ENCODE results near the gene CHIA.
A peak's percentile ranks its signal among the peaks of the same experiment; 100 is the strongest.
"Not testable (repeated sequence)": the region's sequence is repeated elsewhere in the genome, so short reads cannot be mapped to it uniquely, and the experiment has no call there.

CHIA gene

DNA sequence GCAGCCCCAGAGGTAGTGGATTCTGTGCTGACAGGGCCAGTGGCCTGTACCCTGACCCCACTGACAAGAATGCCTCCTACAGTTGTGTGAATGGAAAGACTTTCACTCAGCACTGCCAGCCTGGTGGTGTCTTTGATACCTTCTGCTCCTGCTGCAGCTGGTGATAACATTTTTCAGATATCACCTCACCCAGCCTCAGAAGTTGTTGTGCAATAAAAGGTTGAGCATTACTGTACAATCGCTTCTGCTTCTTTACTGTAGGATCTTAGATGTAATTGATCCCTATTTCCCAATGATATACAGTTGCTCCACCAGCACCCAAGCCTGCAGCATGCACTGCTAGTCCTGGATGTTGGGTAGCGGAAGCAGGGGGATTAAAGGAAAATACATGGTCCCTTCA lies 4.8 kb upstream of the CHIA start:
- DNase-seq (ENCODE audit: low spot score) = no peak

DNA sequence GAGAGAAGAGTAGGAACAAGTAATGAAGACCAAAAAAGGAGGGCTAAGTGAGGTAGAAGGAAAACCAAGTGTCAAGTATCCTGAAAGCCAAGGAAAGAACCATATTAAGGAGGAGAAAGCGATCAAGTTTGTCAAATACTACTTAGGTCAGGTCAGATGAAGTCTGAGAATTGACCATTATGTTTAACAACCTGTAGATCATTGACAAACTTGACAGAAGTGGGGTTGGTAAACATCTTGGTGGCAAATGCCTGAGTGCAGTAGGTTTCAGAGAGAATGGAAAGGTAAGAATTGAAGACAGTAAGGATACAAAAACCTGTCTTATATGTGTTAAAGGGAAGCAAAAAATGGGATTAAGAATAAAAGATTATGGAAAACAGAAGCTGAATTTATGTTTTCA lies 3.7 kb upstream of the CHIA start:
- DNase-seq (ENCODE audit: low spot score) = no peak

DNA sequence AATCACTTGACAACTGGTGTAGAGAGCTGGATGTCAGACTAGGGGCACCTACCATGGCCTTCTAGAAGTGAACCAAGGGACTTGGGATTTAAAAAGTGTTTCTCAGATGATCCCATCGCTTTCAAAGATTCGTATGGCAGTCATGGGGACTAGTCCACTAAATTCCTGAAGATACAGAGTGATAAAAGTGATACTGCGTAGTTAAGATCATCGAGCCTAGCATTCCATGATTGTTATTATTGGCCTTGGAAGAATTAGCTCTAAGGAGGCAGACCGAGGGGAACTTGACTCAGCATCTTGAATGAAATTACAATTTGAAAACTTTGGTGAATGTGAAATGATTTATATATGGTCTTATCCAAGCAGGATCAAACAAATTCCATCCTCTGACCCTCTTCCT lies 1.3 kb upstream of the CHIA start:
- no peak for DNase-seq (ENCODE audit: low spot score)

- no peak for DNase-seq (ENCODE audit: low spot score)
Observed at GRCh38 chr1:111290104-111290503, 547 bp upstream of the CHIA start.

DNA sequence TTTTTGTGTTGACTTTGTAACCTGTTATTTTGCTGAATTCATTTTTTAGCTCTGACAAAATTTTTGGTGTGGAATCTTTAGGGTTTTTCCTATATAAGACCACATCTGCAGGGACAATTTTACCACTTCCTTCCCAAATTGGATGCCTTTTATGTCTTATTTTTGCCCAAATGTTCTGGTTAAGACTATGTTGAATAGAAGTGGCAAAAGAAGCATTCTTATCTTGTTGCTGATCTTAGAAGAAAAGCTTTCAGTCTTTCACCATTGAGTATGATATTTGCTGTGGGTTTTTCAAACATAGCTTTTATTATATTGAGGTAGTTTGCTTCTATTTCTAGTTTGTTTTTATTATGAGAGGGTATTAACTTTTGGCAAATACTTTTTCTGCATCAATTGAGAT lies 3.7 kb downstream of the CHIA start:
- DNase-seq (ENCODE audit: low spot score) = no peak

- no peak for DNase-seq (ENCODE audit: low spot score)
Observed at GRCh38 chr1:111302374-111302773, 11.7 kb downstream of the CHIA start.

GRCh38 chr1:111309690-111310089 lies 19.0 kb downstream of the CHIA start:
- DNase-seq (ENCODE audit: low spot score) = no peak

DNA sequence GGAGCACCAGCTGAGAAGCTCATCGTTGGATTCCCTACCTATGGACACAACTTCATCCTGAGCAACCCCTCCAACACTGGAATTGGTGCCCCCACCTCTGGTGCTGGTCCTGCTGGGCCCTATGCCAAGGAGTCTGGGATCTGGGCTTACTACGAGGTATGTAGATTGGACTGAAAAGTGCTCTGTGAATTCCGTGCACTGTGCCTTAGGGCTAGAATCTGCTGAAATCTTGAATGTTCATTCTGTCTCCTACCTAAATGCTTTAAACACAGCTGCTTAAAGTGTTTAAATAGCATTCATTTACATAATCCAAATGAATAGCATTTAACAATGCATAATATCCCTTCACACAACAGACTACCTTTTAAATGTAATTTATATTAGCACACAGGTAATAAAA lies 27.9 kb downstream of the CHIA start:
- no peak for DNase-seq (ENCODE audit: low spot score)

- no peak for DNase-seq (ENCODE audit: low spot score)
Observed at GRCh38 chr1:111320066-111320879, 29.6 kb downstream of the CHIA start.

- DNase-seq (ENCODE audit: low spot score) = no peak
Observed at GRCh38 chr1:111323231-111323630, 32.6 kb downstream of the CHIA start.

GRCh38 chr1:111332190-111332589 lies 41.5 kb downstream of the CHIA start:
- DNase-seq (ENCODE audit: low spot score) = no peak

DNA sequence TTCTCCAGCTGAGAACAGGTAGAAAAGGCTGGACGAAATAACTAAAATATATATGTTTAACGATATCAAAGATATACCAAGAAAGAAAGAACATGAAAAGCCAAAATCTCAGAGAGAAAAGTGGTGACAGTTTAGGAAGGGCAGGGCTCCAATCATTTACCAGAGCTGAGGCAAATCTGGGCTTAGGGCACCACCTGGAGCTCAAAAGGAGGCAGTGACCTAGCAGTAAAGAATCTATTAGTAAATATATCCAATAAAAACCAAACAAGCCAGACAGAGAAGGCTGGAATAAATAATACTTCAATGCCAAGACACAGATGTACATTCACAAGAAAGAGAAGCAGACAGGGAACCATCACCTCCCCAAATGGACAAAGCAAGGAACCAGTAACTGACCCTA lies 43.5 kb downstream of the CHIA start:
- DNase-seq (ENCODE audit: low spot score) = peak; percentile 71

GRCh38 chr1:111335214-111335877 lies 44.7 kb downstream of the CHIA start:
- not testable (repeated sequence) for DNase-seq (ENCODE audit: low spot score)

DNA sequence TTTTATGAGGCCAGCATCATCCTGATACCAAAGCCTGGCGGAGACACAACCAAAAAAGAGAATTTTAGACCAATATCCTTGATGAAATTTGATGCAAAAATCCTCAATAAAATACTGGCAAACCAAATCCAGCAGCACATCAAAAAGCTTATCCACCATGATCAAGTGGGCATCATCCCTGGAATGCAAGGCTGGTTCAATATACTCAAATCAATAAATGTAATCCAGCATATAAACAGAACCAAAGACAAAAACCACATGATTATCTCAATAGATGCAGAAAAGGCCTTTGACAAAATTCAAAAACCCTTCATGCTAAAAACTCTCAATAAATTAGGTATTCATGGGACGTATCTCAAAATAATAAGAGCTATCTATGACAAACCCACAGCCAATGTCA lies 48.2 kb downstream of the CHIA start:
- not testable (repeated sequence) for DNase-seq (ENCODE audit: low spot score)

DNA sequence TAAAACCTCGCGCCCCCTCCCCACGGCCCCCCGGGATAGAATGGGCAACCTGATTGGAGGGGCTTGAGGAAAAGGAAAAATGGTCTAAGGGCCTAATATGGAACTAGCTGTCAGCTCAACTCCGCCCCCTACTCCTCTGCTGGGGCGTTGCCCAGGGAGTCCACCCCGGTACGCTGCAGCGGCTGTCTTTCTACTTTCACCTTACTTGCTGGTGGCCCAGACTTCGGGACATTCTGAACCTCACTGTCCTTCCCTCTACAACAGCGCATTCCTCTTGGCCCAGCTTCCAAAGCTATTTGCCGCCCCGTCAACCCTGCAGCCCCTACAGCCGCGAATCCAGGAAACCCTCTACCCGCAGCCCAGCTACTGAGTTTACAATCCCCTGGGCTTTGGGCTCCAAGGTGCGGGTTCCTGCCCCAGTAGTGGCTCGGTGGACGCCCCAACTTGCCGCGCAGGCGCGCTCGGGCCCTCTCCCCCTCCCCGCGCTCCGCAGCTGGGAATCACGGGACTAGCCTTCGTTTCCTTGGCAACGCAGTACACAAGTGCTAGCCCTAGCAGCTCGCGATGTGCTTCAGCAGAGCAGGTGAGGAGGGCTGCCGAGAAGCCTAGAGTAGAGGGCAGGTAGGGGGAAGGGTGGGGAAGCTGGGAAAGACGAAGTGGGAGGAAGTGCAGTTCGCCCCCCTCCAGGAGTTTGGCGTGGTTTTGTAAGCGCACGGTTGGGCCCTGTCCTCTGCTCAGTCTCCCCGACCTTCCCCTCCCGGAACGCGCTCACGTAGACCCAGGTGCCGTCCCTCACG lies 55.6 kb downstream of the CHIA start:
- DNase-seq (ENCODE audit: low spot score) = peak; percentile 95

GRCh38 chr1:111347026-111347425 lies 56.4 kb downstream of the CHIA start:
- no peak for DNase-seq (ENCODE audit: low spot score)

- DNase-seq (ENCODE audit: low spot score) = no peak
Observed at GRCh38 chr1:111351700-111352099, 61.0 kb downstream of the CHIA start.

DNA sequence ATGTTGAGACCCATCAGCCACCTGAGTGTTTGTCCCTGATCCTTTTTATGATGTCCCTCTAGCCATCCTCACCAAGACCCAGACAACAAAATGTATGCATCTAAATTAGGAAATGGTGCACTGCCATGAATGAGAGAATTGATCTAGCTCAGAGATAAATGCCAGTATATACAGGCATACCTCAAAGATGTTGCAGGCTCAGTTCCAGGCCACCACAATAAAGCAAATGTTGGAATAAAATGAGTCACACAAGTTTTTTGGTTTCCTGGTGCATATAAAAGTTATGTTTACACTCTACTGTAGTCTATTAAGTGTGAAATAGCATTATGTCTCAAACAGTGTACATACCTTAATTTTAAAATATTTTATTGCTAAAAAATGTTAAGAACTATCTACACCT lies 63.9 kb downstream of the CHIA start:
- DNase-seq (ENCODE audit: low spot score) = no peak

DNA sequence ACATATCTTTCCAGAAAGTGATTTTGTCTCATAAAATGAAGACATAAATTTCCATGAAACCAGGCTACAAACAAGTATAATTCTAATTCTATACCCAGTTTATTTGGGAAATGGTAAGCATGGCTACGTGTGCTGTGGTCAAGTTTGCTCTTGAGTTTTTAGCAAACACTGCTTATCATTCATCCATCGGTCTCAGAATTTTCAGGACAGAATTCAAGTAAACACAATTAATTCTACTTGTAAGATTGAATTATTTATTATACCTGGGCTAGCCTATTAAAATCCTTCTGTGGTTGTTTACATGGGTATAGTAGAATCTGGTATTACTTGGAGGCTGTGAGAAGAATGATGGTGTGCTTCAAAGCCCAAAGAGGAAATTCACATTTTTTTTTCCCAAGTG lies 68.3 kb downstream of the CHIA start:
- no peak for DNase-seq (ENCODE audit: low spot score)

- no peak for DNase-seq (ENCODE audit: low spot score)
Observed at GRCh38 chr1:111359376-111359775, 68.7 kb downstream of the CHIA start.

DNA sequence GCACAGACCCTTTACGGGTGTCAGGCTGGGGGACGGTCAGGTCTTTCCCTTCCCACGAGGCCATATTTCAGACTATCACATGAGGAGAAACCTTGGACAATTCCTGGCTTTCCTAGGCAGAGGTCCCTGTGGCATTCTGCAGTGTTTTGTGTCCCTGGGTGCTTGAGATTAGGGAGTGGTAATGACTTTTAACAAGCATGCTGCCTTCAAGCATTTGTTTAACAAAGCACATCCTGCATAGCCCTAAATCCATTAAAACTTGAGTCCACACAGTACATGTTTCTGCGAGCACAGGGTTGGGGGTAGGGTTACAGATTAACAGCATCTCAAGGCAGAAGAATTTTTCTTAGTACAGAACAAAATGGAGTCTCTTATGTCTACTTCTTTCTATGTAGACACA lies 69.6 kb downstream of the CHIA start:
- not testable (repeated sequence) for DNase-seq (ENCODE audit: low spot score)

- DNase-seq (ENCODE audit: low spot score) = no peak
Observed at GRCh38 chr1:111361761-111362160, 71.1 kb downstream of the CHIA start.

DNA sequence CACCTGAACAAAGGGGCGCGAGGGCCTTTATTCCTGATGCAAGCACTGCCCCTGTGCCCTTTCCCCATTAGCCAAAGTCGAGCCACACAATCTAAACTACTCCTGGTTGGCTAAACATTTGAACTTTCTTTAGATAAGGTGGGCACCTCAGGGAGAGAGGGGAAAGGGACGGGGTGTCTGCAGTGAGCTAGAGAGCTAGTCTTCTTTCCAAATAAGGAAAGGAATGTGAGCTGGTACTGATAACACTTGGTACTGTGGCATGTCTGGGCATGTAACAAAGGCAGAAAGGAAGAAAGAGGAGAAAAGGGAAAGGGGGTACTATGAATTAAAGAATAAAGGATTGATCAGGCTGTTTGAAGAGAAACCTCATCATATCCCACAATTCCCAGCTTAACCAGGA lies 74.0 kb downstream of the CHIA start:
- no peak for DNase-seq (ENCODE audit: low spot score)

Measured in NAMALWA (cell line).